Ovary (tissue), 9 donors: ENCODE measurements around the gene RPRD2. TPM values are rescaled to one million over a fixed set of nuclear protein-coding genes. Genes with fewer than 3 reads are reported as not detected.

Source experiments
- DNase-seq, 5 donors: peaks; one replicate each; pipeline ENCODE4 v3.0.0-alpha.2; 2019 to 2020
- H3K27ac ChIP-seq, 2 donors: fragments of 200-600 bp; one replicate each; pipeline versions ENCODE4 v1.5.1 to v1.8.0; 2019 to 2022
- H3K27me3 ChIP-seq: fragments of 200-600 bp; one replicate; pipeline ENCODE4 v1.8.0; 2022
- H3K36me3 ChIP-seq: fragments of 200-600 bp; sonication (generic); one replicate; pipeline ENCODE4 v1.5.1; 2019
- H3K4me1 ChIP-seq: one replicate; pipeline ENCODE4 v1.8.1; 2013; ENCODE audit warnings: mild to moderate bottlenecking, moderate library complexity; ENCODE audit not compliant: insufficient read depth
- H3K4me3 ChIP-seq: fragments of 200-600 bp; sonication (generic); one replicate; pipeline ENCODE4 v1.5.1; 2017
- H3K9me3 ChIP-seq, 2 donors: fragments of 200-600 bp in 1 of 2; sonication (generic) in 1 of 2; one replicate each; pipeline versions ENCODE4 v1.5.1 to v1.8.1; 2013 to 2019; ENCODE audit warnings: mild to moderate bottlenecking in 1 of 2, moderate library complexity in 1 of 2
- EP300 ChIP-seq: sonication (generic); formaldehyde crosslinking; IDR thresholded peaks from one replicate; pipeline ENCODE4 v1.6.1; 2017; ENCODE audit warnings: antibody characterized with exemption
- POLR2A ChIP-seq: fragments of 450-650 bp; IDR thresholded peaks from one replicate; pipeline ENCODE4 v1.6.1; 2017; ENCODE audit warnings: antibody characterized with exemption, mild to moderate bottlenecking, moderate library complexity
- WGBS, 3 donors: extraction: QIAGEN DNeasy Blood & Tissue Kit in 1 of 3; methylation state at CpG; one replicate each; pipeline versions ENCODE4 v1.1.5 to v1.1.7; 2013 to 2017; 5-methylcytosine and 5-hydroxymethylcytosine counted together
- intact Hi-C, 4 donors: fragments of 100-400 bp; cut with DNase I; formaldehyde crosslinking; loops; one replicate each; pipeline versions ENCODE4 v1.11.0 to v1.15.1; 2022 to 2023
- polyA plus RNA-seq, 2 donors: library from polyadenylated mRNA; stranded (reverse); fragments of 200-250 nt in 1 of 2; fragments of 350-450 nt in 1 of 2; fragmentation: Illumina TruSeq in 1 of 2; extraction: RNeasy Lipid Tissue Mini Kit (QIAGEN cat#74804) in 1 of 2; gene quantifications; one replicate each; pipeline ENCODE4 v1.2.3, GENCODE V29; 2013 to 2014
- total RNA-seq, 7 donors: library from RNA; depleted of rRNA in 2 of 7; stranded (reverse); fragments of >200 nt in 2 of 7; fragmentation: NEBNext Ultra II Directional in 3 of 7; extraction: Animal tissue kit (Norgen Biotek cat#: 25700) in 3 of 7; gene quantifications; one replicate each; pipeline versions ENCODE4 v1.1.0 to v1.2.4, GENCODE V29; 2016 to 2023
- TF ChIP-seq, protein P1 (sequence below), 3 donors: fragments of 450-650 bp in 2 of 3; fragments of 200-600 bp in 1 of 3; IDR thresholded peaks; one replicate each; pipeline versions ENCODE4 v1.5.1 to v1.8.0; 2016 to 2022; ENCODE audit warnings: antibody characterized with exemption in 3 of 3, mild to moderate bottlenecking in 1 of 3
- donor health status: DM: no; HTN: no; CAD: no; lungs with moderate emphysema.
- donor health status: DM: no; HTN: no; CAD: no.
- donor health status: Bipolar disorder and iron deficiency.
- donor health status: DM: yes; HTN: yes; CAD: no.
- donor health status: DM: no; HTN: no; CAD: no.
- donor health status: DM: yes; HTN: yes; CAD: no.

The RPRD2 gene
- total and polyA plus RNA-seq, 9 donors: 18.2 to 55.6 (median 43.9) TPM

DNA sequence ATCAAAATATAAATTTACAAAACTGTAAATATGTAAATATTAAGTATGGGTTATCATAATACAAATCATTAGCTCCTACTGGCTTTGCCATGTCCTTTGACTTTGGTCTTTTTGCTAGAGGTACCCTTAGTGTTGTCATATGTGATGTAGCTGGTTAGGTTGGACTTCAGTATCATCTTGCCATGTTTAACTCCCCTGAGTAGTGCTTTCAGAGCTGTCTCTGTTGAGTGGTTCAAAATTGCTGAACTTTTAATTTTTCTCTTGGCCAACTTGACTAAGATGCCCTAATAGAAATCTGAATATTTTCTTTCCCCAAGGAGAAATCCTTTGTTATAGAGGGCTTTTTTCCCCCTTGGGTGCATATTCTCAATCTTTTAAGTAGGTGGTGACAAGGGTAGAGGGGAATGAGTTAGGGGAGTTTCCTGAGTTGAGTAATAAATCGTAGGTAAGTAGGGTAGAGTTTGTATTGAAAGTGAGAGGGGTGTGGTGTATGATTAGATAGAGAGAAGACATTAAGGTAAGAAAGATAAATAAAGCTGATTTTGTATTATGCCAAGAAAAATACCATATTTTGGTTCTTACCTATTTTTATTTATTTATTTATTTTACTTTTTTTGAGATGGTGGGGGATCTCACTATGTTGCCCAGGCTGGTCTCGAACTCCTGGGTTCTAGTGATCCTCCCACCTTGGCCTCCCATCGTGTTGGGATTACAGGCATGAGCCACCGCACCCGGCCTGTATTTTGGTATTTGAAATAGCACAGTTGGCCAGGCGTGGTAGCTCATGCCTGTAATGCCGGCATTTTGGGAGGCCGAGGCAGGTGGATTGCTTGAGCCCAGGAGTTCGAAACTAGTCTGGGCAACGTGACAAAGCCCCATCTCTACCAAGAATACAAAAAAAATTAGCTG lies 21.8 kb downstream of the RPRD2 start:
- no peaks in the 10 kb centered on the region for H3K27me3 ChIP-seq
- TF ChIP-seq, protein P1, sequence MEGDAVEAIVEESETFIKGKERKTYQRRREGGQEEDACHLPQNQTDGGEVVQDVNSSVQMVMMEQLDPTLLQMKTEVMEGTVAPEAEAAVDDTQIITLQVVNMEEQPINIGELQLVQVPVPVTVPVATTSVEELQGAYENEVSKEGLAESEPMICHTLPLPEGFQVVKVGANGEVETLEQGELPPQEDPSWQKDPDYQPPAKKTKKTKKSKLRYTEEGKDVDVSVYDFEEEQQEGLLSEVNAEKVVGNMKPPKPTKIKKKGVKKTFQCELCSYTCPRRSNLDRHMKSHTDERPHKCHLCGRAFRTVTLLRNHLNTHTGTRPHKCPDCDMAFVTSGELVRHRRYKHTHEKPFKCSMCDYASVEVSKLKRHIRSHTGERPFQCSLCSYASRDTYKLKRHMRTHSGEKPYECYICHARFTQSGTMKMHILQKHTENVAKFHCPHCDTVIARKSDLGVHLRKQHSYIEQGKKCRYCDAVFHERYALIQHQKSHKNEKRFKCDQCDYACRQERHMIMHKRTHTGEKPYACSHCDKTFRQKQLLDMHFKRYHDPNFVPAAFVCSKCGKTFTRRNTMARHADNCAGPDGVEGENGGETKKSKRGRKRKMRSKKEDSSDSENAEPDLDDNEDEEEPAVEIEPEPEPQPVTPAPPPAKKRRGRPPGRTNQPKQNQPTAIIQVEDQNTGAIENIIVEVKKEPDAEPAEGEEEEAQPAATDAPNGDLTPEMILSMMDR (IDR thresholded peaks at IDR 0.05): no peak
- no peak for TF ChIP-seq EP300
- no peak overlapping the region for H3K27ac ChIP-seq
- no peaks in the 10 kb centered on the region for H3K36me3 ChIP-seq
- no peak for DNase-seq
- intact Hi-C loops: no loop called here
- peaks cover 10% of the 10 kb centered on the region for H3K4me1 ChIP-seq
- no peaks in the 10 kb centered on the region for H3K9me3 ChIP-seq
- H3K4me3 ChIP-seq: no peak overlapping the region
- 88 to 96% (median 93%) methylated on average over 10 of the region's 10 CpGs for WGBS, 3 donors

DNA sequence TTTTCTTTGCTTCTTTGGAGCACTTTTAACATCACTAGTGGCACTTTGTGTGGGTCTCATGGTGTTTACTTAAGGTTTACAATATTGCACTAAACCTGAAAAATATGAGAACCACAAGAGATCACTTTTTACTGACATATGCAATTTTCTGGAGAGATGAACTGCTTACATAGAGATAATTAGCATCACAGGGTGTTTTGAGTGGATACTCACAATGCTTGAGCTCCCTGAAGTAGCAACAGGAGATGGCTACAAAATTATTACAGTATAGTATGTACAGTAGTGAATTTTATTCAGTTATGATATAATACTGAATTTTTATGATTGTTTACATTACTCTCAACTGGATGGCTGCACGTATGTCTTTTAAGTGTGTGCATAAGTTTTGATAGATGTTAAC lies 22.6 kb downstream of the RPRD2 start:
- H3K9me3 ChIP-seq: no peaks in the 10 kb centered on the region
- intact Hi-C loops: no loop called here
- no peak overlapping the region for H3K4me3 ChIP-seq
- H3K4me1 ChIP-seq: peaks cover 10% of the 10 kb centered on the region
- H3K36me3 ChIP-seq: no peaks in the 10 kb centered on the region
- H3K27ac ChIP-seq: no peak overlapping the region
- WGBS, 3 donors: 54 to 63% (median 58%) methylated on average over 1 of the region's 1 CpG
- no peaks in the 10 kb centered on the region for H3K27me3 ChIP-seq
- TF ChIP-seq POLR2A (no peak), EP300 (no peak)
- TF ChIP-seq, protein P1 (IDR thresholded peaks at IDR 0.05): no peak
- DNase-seq: no peak

DNA sequence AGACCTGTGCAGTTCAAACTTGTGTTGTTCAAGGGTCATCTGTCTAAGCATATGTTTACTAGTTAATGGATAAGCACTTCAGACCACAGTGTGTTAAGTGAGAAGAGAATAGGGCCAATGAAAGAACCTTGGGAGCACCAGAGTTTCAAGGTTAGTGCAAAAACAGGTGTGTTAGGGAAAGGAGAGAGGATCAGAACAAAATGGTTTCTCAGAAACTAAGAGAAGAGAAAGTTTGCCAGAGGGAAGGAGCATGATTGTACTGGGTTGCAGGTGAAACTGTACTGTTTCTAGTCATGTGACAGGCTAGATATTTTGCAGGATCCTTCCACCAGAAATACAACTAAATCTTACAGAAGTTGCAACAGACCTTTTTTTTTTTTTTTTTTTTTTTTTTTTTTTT lies 23.3 kb downstream of the RPRD2 start:
- TF ChIP-seq POLR2A: no peak
- TF ChIP-seq EP300: no peak
- TF ChIP-seq, protein P1 (IDR thresholded peaks at IDR 0.05): no peak
- H3K4me3 ChIP-seq: no peak overlapping the region
- H3K9me3 ChIP-seq: no peaks in the 10 kb centered on the region
- no peak for DNase-seq
- no peaks in the 10 kb centered on the region for H3K36me3 ChIP-seq
- intact Hi-C loops: no loop called here
- H3K27me3 ChIP-seq: no peaks in the 10 kb centered on the region
- no peak overlapping the region for H3K27ac ChIP-seq
- H3K4me1 ChIP-seq: peaks cover 10% of the 10 kb centered on the region

DNA sequence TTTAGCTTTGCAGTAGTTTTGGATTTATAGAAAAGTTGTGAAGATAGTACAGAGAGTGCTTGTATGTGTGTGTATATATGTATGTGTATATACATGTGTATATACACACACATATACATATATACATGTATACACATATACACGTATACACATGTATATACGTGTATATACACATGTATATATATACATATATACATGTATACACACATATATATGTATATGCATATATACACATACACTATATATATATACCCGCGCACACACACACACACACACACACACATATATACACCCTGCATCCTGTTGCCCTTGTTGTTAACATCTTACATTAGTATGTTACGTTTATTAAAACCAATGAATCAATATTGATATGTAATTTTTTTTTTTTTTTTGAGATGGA lies 24.3 kb downstream of the RPRD2 start:
- Histone ChIP-seq H3K27ac (no peak overlapping the region), H3K4me3 (no peak overlapping the region), H3K36me3 (no peaks in the 10 kb centered on the region), H3K27me3 (no peaks in the 10 kb centered on the region), H3K4me1 (peaks cover 10% of the 10 kb centered on the region), H3K9me3 (no peaks in the 10 kb centered on the region)
- no peak for DNase-seq
- intact Hi-C loops: no loop called here
- TF ChIP-seq EP300 (no peak), POLR2A (no peak)
- TF ChIP-seq, protein P1 (IDR thresholded peaks at IDR 0.05): no peak
- WGBS, 3 donors: 81 to 94% (median 91%) methylated on average over 5 of the region's 5 CpGs
